Kidney epithelial cell (primary cell): ENCODE measurements around the gene MSMB. TPM values are rescaled to one million over a fixed set of nuclear protein-coding genes. Genes with fewer than 3 reads are reported as not detected.
"Not testable (repeated sequence)": the region's sequence is repeated elsewhere in the genome, so short reads cannot be mapped to it uniquely, and the experiment has no call there.

Experiments
- DNase-seq: peaks from one replicate; pipeline ENCODE4 v3.0.0-alpha.2; 2010; ENCODE audit warnings: low read depth
- H3K27me3 ChIP-seq: 2 replicates; pipeline ENCODE4 v1.6.0; 2011; ENCODE audit warnings: low read length; ENCODE audit not compliant: control insufficient read depth, insufficient read depth
- H3K36me3 ChIP-seq: 2 replicates; pipeline ENCODE4 v1.5.1; 2011; ENCODE audit warnings: low read length; ENCODE audit not compliant: control insufficient read depth, insufficient read depth
- H3K4me3 ChIP-seq: 2 replicates; pipeline ENCODE4 v1.5.1; 2011; ENCODE audit warnings: low read depth, mild to moderate bottlenecking, control low read depth, low read length
- total RNA-seq: library from RNA; depleted of rRNA; stranded (reverse); fragments of >200 nt; gene quantifications from 2 replicates; pipeline ENCODE4 v1.2.3, GENCODE V29; 2015
- TF ChIP-seq, protein P1 (sequence below): IDR thresholded peaks from 2 replicates; pipeline ENCODE4 v1.5.1; 2011; ENCODE audit warnings: mild to moderate bottlenecking, moderate library complexity, low read length, control low read depth, inconsistent platforms; ENCODE audit not compliant: insufficient read depth, poor library complexity, severe bottlenecking

Gene MSMB
- total RNA-seq, 1 donor from 2014 or later, result not detected

DNA sequence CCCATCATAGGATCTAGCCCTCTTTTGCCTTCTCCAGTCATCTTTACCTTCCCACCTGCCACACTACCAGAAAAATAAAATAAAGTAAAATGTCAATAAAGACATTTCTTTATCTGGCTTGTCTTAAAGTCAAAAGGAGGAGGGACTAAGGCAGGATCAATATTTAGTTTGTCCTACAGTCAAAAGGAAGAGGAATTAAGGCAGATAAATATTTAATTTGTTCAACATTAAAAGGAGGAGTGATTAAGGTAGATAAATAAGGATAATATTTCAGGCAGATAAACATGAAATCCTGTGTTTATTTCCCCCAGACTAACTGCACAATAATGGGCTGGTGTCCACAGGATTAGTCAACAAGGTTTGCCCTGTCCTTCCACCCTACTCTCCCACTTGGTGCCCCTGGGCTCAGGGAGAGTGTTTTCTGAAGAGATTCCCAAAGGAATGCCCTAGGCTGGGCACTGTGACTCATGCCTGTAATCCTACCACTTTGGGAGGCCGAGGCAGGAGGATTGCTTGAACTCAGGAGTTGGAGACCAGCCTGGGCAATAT lies 18.3 kb upstream of the MSMB start:
- no peaks in the 10 kb centered on the region for H3K36me3 ChIP-seq
- no peak for DNase-seq
- no peaks in the 10 kb centered on the region for H3K27me3 ChIP-seq
- H3K4me3 ChIP-seq, result no peak overlapping the region
- TF ChIP-seq, protein P1, sequence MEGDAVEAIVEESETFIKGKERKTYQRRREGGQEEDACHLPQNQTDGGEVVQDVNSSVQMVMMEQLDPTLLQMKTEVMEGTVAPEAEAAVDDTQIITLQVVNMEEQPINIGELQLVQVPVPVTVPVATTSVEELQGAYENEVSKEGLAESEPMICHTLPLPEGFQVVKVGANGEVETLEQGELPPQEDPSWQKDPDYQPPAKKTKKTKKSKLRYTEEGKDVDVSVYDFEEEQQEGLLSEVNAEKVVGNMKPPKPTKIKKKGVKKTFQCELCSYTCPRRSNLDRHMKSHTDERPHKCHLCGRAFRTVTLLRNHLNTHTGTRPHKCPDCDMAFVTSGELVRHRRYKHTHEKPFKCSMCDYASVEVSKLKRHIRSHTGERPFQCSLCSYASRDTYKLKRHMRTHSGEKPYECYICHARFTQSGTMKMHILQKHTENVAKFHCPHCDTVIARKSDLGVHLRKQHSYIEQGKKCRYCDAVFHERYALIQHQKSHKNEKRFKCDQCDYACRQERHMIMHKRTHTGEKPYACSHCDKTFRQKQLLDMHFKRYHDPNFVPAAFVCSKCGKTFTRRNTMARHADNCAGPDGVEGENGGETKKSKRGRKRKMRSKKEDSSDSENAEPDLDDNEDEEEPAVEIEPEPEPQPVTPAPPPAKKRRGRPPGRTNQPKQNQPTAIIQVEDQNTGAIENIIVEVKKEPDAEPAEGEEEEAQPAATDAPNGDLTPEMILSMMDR, result no peak

DNA sequence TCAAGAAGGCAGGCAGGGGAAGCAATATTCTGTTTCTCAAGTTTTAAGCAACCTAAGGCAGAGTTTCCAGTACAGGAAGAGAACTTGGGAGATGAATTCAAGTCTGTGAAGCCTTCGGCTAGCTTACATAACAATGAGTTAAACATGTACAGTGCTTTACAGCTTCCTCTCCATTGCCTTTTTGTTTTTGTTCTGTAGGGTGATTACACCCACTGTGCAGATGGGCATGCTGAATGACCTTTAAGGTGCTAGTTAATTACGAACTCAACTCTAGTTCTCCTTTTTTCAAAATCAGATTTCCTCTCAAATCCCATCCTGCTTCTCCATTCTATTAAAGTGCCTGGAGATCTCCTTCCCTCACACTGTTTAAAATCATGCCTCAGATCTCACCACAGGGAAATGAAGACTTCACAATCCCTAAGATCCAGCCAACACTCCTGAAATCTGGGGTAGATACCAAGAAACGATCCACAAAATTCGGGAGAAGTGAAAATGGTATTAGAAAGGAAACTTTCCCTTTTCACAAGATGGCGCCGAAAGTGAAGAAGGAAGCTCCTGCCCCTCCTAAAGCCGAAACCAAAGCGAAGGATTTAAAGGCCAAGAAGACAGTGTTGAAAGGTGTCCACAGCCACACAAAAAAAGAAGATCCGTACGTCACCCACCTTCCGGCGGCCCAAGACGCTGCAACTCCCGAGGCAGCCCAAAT lies 16.8 kb upstream of the MSMB start:
- TF ChIP-seq, protein P1, result no peak
- no peaks in the 10 kb centered on the region for H3K36me3 ChIP-seq
- DNase-seq, result no peak
- no peaks in the 10 kb centered on the region for H3K27me3 ChIP-seq
- no peak overlapping the region for H3K4me3 ChIP-seq

DNA sequence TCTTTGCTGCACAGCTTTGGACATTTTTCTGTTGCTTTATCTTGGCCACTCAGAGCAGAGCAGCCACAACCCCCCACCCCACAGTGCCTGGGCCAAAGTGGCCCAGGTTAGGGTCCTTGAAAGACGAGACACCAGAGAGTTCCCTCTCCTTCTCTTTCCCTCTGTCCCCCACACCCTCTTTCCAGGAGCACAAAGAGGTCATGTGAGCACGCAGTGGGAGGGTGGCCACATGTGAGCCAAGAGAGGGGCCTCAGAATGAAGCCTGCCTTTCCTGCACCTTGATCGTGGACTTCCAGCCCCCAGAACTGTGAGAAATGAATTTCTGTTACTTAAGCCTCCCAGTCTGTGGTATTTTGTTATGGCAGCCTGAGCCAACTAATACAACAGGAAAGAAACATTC lies 14.6 kb upstream of the MSMB start:
- no peak for DNase-seq
- H3K4me3 ChIP-seq, result no peak overlapping the region
- TF ChIP-seq, protein P1, result no peak
- H3K27me3 ChIP-seq, result no peaks in the 10 kb centered on the region
- H3K36me3 ChIP-seq, result no peaks in the 10 kb centered on the region

DNA sequence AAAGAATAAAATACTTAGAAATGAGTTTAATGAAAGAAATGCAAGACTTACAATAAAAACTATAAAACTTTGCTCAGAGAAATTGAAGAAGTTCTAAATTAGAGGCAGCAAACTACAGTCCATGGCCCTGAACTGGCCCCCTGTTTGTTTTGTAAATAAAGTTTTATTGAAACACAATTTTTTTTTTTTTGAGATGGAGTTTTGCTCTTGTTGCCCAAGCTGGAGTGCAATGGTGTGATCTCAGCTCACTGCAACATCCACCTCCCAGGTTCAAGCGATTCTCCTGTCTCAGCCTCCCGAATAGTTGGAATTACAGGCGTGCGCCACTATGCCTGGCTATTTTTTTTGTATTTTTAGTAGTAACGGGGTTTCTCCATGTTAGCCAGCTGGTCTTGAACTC lies 11.9 kb upstream of the MSMB start:
- H3K36me3 ChIP-seq, H3K27me3 ChIP-seq, H3K4me3 ChIP-seq, DNase-seq: not testable (repeated sequence)

DNA sequence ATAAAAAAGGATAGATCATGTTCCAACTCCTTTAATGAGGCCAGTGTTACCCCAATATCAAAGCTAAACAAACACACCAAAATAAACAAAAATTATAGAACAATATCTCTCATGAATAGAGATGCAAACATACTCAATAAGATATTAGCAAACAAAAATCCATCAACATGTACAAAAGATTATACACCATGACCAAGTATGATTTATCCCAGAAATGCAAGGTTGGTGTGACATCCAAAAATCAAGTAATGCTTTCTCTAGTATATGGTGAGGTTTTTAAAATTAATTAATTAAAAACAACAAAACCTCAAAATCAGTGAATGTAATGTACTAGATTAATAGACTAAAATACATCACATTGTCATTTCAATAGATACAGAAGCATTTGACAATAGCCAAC lies 11.0 kb upstream of the MSMB start:
- DNase-seq, result no peak
- Histone ChIP-seq H3K27me3 (no peaks in the 10 kb centered on the region), H3K4me3 (no peak overlapping the region), H3K36me3 (no peaks in the 10 kb centered on the region)
- TF ChIP-seq, protein P1, result no peak

DNA sequence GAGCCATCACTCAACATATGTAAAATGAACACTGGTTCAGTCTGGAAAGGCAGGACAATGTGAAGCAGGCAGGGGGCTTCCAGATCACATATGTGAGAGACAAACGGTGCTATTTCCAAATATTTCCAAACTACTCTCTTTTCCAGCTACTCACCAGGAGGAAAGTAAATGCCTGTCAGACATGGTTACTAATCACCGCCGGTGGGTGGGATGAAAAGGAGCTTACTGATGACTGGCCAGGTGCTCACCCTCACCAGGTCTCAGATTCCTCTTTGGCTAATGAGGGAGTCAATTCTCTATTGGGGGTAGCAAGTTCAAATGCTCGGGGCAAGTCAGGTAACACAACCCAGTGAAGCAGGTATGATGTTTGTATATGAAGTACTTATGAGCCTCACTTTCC lies 9.7 kb upstream of the MSMB start:
- TF ChIP-seq, protein P1, result no peak
- Histone ChIP-seq H3K36me3 (no peaks in the 10 kb centered on the region), H3K4me3 (no peak overlapping the region), H3K27me3 (no peaks in the 10 kb centered on the region)
- no peak for DNase-seq
